Activated T-cell treated with anti-CD3 and anti-CD28 coated beads for 48 hours (primary cell): ENCODE results near the gene DNM1.

Experiments used
- DNase-seq: peaks from one replicate; pipeline ENCODE4 v3.0.0-alpha.2; 2020; ENCODE audit warnings: low read depth

Gene DNM1

DNA sequence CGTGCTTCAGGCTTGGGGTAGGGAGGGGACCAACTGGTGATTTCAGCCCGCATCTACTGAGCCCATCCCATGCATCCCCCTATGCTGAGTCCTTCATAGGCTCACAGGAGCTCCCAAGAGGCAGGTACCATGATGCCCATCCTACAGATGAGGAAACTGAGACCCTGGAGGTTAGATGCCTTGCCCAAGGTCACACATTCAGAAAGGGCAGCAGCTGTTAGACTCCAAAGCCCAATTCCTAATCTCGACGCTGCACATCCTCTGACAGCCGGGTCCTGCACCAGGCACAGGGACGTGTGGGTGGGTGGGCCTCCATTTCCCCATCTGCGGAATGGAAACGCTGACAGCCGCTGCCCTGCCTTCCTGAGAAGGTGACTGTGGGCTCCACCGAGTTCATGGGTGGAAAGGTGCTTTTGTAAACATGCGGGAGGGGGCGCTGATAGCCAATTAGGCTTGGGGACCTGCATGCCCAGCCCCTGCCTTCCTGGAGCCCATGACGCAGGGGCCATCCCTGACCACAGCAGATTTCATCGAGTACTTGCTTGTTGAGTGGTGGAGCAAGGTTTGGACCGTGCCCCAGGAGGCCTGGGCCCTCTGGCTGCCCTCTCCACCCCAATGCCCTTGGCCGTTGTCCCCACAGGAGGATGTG lies 2.2 kb downstream of the DNM1 start:
- DNase-seq, result no peak

DNA sequence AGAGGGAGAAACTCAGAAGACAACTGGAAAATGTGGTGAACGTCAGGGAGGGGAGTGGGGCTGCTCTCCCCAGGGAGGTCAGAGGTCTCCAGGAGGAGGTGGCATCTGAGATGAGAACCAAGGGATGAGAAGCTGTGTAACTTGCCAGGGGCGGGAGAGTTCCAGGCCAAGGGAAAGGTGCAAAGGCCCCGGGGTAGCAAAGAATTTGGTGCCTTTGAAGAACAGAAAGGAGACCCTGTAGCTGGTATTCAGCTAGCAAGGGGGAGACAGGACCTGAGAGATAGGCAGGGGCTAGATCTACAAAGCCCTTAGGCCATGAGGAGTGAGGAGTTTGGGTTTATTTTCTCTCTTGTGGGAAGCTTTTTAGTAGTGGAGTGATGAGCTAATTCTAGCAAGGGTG lies 3.3 kb downstream of the DNM1 start:
- no peak for DNase-seq

DNA sequence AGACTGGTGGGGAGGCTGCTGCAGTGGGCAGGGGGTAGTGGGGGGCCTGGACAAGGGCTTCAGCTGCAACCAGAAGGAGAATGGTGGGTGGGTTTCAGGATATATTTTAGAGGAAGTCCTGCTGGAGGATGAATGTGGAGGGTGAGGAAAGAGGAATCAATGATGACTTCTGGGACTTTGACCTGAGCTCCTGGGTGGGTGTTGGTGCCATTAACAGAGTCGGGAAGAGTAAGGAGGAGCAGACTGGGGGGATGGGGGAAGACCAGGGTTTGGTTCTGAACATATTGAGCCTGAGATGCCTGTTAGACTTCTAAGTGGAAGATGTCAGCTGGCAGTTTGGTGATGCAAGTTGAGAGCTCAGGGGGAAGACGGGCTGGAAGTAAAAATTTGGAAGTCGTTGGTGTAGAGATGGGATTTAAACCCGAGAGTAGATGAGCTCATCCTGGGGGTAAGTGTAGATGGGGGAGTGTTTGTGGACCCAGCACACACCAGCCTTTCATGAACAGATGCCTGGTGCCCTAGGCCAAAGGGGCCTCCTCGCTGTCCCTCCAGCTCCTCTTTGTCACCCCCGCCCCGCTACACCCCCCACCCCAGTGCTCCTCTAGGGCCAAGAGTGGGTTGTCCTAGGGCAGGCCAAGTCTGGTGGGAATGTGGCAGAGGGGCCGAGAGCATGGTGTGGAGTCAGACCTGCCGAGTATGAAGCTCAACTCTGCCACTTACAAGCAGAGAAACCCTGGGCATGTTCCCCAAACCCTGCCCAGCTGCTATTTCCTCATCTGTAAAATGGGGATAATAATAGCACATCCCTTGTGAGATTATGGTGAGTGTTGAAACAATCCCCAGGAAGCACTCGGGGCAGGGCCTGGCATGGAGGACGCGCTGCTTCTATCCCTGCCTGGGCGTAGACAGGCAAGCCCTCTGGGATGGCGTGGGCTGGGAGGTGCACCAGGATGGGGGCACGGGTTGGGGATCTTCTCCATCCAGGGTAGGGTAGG lies 4.0 kb downstream of the DNM1 start:
- DNase-seq, result no peak

DNA sequence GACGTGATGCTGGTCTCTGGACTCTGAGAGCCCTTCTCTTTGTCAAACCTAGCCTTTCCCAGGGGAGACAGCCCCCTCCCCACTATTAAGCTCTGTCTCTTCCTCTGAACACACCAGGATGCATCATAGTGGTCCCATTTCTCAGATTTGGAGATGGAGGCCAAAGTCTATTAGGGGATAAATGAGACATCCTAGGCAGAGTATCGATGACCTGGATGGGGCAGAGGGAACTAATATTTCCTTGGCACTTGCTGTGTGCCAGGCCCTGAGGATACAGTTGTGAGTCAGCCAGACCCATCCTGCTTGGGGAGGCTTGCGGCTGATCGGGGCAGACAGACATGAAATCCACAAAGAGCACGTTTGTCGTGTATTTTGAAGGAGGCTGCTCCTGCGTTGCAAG lies 5.2 kb downstream of the DNM1 start:
- DNase-seq, result no peak

DNA sequence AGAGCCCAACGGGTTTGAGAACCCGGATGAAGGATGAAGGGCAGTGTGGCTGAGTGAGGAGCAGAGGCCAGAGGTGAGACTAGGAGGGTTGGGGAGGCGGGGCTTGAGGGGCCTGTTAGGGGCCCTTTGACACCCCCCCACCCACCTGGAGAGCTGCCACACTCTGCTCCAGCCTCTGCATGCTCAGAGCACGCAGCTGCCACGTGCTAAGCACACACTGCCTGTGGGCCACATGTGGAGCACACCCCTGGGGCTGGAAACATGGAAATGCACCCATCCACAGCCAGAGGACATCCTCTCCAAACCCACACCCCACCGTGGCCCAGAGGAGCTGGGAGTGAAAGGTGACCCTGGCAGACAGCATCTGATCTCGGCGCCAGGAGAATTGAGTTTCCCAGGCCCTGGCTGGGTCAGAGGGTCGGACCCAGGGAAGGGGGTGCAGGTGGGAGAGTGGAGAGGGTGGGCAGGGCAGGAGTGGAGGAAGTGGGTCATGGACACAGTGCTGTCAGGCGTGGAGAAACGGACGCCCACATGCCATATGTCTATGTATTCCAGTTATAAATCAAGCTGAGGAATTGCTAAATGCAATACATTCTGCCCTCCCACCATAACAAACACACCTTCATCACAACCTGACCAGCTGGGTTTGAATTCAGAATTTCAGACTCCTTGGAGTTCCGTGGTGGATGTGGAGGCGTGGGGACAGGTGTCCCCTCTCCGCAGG lies 5.9 kb downstream of the DNM1 start:
- DNase-seq, result no peak

DNA sequence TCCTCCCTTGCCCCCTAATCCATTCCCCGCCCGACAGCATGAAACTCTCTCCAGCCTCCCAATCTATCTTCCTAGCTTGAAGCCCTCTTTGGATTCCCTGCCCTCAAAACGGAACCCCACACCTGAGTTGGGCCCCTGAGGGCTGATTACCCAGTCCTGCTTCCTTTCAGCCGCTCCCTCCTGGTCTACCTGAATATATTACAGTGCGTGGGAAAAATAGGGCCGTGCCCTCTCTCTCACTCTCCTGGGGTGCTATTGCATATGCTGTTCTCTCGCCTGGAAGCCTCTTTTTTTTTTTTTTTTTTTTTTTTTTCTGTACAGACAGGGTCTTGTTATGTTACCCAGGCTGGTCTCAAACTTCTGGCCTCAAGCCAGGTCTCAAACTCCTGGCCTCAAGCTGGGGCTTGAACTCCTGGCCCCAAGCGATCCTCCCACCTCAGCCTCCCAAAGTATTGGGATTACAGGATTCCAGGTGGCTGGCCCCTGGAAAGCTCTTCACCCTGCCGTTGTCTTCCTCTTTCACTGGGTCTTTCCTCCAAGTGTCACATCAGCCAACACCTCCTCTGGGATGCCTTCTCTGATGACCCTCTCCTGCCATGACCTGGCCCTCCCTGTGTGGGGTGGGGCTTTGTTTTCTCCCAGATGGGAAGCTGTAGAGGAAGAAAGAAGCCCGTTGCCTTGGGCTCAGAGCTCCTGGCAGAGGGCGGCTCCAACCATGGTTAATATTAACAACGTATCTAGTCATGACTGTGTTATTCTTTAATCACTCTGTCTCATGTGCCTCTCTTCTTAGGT lies 8.2 kb downstream of the DNM1 start:
- DNase-seq, result no peak

DNA sequence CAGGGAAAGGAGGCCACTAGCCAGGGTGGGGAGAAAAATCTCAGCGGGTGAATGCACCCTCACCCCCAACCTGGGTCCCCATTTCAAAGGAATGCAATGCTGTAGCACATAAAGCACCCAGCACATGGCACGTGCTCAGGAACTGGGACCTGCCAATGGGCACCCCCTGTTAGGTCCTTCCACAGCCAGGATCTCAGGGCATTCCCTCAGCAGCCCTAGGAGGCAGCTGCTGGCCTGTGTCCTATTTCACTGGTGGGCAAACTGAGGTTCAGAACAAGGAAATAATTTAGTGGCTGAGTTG lies 8.8 kb downstream of the DNM1 start:
- DNase-seq, result no peak

DNA sequence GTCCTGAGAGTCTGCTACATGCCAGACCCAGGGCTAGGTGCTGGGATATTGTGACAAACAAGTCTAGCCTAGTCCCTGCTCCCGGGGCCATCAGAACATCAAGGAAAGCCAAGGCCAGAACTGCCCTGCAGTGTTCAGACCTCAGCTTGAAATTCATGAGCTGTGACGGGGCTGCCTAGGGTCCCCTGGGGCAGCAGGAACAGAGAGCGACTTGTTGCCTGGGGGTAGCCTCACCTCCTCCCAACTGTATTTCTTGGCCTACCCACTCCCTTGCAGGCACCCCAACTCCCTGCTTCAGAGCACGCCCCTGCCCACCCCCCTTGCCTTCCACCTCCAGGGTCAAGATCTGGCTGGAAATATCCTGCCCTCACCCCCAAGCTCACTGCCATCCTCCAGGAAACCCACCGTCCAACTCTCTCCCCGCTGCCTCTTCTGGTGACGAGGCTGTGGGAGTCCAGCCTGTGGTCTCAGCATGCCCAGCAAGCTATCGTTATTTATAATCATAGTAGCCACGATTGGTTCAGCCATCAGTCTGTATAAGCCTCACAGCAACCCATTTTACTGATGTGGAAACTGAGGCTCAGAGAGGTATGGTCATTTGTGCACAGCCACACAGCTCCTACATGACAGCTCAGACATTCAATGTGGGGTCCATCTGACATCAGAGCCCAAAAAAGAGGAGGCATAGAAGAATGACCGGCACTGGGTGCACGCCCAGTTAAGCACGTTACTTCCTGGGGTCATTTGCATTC lies 10.7 kb downstream of the DNM1 start:
- DNase-seq, result no peak

DNA sequence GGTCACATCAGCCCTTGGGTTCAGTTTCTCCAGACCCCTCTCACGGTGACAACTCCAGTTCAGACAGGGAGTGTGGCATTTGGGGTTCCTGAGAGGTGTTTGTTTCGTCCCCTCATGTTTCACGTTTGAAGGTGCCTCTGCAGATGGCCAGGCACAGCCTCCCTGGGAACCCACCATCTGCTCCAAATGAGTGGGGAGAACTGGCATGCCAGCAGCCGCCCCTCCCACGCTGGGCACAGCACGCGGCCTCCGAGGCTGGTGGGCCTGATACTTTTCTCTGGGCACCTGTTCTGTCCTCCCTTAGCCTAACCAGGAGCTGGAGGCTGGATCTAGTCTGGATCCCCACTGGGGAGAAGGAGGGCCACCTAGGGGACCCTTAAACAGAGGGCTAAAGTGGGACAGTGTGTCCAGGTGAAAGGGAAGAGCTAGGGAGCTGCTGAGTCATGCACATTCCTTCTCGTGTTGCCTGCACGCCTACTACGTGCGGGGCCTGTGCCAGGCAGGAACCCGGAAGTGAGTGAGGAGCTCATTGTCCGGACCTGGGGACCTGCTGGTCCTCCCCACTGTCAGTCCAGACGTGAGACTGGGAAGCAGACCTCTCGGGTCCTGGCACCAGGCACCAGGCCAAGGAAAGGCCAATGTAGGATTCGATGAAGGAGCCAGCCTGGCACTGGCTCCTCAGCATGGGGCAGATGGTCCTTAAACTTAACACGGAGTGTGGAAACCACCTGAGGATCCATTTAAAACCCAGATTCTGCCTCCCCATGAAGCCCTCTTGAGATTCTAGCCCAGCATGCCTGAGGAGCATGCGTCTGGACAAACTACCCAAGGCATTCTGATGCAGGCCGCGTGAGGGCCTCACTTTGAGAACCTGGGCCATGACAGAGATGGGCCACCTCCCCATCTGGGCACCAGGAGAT lies 11.7 kb downstream of the DNM1 start:
- DNase-seq, result no peak

DNA sequence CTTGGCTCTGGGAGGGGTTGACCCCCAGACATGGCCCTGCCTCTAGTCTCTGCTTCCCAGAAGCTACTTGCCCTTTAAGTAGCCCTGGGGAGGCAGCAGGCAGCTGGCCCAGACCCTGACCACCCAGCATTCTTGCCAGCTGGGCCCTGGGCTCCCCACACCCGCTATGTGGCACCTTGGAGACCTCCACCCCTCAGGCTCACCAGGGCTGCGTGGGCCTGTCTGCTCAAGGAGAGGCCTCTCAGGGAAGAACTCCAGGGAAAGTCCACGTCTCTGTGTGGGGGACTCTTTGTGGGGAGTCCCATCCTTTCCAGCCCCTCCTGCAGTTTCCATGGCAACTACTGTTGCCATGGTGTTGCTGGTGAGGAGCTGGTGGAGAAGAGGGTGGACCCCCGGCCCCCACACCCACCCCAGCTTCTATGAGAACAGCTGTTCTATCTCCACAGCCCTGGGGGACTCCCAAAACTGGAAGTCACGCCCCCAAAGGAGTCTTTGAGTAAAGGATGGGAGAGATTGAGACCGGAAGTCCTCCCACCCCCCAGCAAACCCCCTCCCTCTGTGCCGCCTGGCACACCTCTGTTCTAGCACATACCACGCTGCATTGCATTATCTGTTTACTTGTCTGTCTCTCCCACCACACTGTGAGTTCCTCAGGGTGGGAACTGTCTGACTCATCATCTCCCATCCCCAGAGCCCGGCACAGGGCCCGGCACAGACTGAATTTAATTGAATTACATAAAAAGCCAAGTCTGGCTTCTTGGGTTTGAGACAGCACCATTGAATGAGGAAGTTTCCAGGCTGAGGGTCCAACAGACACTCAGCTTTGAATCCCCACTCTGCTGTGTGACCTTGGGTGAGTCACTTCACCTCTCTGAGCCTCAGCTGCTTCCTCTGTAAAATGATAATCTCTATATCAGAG lies 12.6 kb downstream of the DNM1 start:
- no peak for DNase-seq

DNA sequence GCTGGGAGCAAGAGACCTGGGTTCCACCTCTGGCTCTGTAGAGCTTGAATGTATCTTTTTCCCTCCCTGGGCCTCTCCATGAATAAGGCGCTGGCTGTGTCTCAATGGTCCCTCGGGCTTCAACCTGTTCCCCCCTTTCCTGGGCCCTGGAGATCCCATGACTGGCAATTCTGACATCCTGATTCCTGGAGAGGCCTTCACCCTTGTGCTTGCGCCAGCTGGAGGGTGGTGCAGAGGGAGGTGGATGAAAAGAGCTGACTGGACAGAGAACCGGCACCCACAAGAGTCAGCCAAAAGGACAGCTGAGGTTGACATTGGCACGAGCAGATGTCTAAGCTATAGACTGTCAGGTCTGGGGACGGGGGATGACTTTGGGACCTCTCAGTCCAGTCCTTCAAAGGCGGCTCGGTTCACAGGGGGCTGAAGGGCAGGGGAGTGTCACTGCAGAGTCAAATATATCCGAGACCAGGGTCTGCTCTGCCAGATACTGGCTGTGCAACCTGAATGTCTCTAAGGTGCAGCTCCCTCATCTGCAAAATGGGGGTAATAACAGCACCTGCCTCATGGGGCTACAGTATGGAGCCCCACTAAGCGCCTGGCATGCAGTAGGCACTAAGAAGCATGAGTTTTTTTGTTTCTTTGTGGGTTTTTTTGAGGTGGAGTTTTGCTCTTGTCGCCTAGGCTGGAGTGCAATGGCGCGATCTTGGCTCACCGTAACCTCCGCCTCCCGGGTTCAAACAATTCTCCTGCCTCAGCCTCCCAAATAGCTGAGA lies 13.8 kb downstream of the DNM1 start:
- no peak for DNase-seq

DNA sequence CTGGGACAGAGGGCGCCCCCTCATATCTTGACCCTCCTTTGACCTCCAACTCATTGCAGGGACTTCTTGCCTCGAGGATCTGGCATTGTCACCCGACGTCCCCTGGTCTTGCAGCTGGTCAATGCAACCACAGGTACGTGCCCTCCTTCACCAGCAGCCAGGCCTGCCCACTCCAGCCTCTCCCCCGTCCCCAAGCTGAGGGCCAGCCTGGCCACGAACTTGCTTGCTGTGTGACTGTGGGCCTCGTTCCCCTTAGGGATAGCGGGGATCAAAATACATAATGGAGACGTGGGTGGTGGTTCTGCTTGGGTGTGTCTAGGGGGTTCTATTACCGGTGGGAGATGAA lies 15.0 kb downstream of the DNM1 start:
- DNase-seq, result no peak

DNA sequence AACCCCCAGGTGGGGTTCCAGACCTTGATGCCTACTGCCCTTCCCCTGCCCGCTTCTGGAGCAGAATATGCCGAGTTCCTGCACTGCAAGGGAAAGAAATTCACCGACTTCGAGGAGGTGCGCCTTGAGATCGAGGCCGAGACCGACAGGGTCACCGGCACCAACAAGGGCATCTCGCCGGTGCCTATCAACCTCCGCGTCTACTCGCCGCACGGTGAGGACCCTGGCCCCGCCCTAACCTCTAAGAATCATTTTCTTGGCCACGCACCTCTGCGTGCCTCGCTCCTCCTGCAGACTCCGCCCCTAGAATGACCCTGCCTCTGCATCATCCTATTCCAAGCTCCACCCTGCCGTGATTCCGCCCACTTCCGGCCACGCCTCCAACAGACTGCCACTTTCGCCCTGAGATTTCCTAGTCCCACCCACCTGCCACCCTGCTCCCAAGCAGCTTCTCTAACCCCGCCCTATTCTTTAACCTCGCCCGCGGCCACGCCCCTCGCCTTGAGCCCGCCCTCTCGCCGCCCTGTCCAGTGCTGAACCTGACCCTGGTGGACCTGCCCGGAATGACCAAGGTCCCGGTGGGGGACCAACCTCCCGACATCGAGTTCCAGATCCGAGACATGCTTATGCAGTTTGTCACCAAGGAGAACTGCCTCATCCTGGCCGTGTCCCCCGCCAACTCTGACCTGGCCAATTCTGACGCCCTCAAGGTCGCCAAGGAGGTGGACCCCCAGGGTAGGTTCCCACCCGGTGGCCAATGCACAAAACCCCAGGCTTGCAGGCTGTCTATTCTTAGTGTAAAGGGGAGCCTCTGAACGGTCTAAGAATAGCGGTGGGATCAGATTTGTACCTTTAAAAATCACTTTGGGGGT lies 15.6 kb downstream of the DNM1 start:
- peak; percentile 94 for DNase-seq

DNA sequence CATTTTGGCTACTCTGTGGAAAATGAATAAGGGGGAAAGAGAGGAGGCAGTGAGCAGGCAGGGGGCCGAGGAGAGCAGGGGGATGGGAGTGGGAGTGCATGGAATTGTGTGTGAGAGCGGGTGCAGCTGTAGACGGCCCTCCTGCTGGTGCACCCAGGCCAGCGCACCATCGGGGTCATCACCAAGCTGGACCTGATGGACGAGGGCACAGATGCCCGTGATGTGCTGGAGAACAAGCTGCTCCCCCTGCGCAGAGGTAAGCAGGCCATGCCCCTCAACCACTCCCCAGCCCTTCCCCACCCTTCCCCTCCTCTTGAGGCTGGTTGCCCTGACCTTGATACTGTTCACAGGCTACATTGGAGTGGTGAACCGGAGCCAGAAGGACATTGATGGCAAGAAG lies 16.7 kb downstream of the DNM1 start:
- no peak for DNase-seq

DNA sequence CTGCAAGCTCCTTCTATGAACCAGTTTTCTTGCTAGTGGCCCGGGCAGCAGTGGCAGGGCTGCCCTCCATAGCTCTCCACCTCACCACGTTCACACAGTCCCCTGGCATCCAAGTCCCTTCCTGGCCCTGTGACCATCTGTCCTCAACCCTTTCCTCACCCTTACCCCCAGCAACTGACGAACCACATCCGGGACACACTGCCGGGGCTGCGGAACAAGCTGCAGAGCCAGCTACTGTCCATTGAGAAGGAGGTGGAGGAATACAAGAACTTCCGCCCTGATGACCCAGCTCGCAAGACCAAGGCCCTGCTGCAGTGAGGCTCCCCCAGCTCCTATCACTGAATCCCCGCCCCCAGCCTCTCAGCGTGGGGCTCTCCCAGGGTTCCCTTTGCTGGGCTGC lies 18.8 kb downstream of the DNM1 start:
- DNase-seq, result no peak

DNA sequence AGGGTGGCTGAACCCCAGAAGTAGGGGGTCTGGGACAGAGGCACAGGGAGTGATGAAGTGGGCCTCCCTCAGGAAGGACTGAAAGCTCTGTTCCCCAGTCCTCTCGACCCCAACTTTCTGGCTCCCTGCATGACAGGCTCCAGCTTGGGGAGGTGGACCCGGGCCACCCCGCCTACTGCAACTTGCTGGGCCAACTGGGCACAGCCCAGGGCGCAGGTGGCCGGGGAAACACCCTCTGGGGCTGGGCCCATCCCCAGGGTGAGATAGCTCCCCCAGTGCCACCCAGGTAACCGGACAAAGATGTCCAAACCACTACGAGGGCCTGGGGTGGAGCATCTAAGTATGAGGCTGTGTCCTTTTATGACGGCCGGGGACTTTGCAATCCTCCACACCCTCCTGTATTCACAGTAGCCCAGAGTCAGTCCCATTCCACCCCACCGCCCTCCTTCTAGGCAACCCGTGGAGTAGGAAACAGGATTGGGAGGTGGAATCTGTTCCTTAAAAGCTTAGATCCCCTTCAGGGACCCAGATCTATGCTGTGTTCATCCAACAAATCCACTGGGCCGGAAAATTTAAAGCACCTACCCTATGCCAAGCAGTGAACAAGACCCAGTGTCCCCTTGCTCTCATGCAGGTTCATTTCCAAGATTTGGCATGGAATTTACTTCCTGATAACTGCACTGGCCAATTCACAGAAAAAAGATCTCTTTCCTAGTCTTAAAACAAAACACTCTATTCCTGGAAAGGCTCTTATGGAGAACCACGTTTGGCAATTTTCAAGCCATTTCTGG lies 19.9 kb downstream of the DNM1 start:
- no peak for DNase-seq

DNA sequence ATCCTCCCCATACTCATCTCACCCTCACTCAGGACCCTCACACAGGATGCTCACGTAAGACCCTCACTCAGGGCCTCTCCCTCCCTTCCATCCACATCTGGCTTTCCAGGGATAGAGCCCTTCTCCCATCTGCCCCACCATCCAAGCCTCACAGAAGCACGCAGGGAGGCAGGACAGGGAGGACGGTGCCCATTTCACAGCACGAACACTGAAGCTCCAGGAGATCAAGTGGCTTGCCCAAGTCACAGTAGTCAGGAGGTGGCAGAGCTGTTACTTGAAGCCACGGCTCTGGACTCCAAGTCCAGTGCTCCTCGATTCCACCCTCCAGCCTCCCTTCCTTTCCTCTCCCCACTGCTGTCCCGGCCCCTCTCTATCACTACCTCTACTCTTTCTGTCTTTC lies 21.7 kb downstream of the DNM1 start:
- DNase-seq, result no peak
